ENCODE results near the gene TRMT2B. TPM values are rescaled to one million over a fixed set of nuclear protein-coding genes. Genes with fewer than 3 reads are reported as not detected.

TRMT2B gene
- total RNA-seq, 2 donors from 2014 or later: 14.1 to 19.8 TPM

GRCh38 chrX:100999451-100999850 is 52.5 kb downstream of the TRMT2B start:
- Mint-ChIP-seq H3K27me3 (ENCODE audit: insufficient read depth) (no peaks in the 10 kb centered on the region), H3K4me1 (no peaks in the 10 kb centered on the region), H3K9me3 (peaks cover 41% of the 10 kb centered on the region), H3K36me3 (ENCODE audit: low read depth) (peaks cover 4% of the 10 kb centered on the region), H3K27ac (no peak overlapping the region), H3K4me3 (no peak overlapping the region)
- Histone ChIP-seq H3K27me3 (ENCODE audit: control insufficient read depth, insufficient read depth, low read length, poor library complexity, severe bottlenecking) (no peaks in the 10 kb centered on the region), H3K36me3 (ENCODE audit: control insufficient read depth, insufficient read depth, low read length) (no peaks in the 10 kb centered on the region), H3K9me3 (ENCODE audit: control insufficient read depth, low read length) (no peaks in the 10 kb centered on the region), H3K27ac (ENCODE audit: low read depth, low read length) (no peak overlapping the region), H3K4me3 (ENCODE audit: low read length) (no peak overlapping the region), H3K9ac (ENCODE audit: extremely low read depth, low read length, poor library complexity, severe bottlenecking) (no peak overlapping the region), H3K4me1 (ENCODE audit: control insufficient read depth, insufficient read depth, low read length) (no peaks in the 10 kb centered on the region)
- DNase-seq: no peak
- WGBS, 2 experiments (ENCODE audit: insufficient coverage in 1 of 2, insufficient read length in 1 of 2): 87% methylated on average over 2 of the region's 2 CpGs; no CpG with 5 or more reads in 1 of the 2 experiments
- no peak for TF ChIP-seq CTCF (conservative IDR thresholded peaks at IDR 0.05)

GRCh38 chrX:100995469-100995868 is 56.4 kb downstream of the TRMT2B start:
- Histone ChIP-seq H3K9me3 (ENCODE audit: control insufficient read depth, low read length) (no peaks in the 10 kb centered on the region), H3K4me3 (ENCODE audit: low read length) (no peak overlapping the region), H3K9ac (ENCODE audit: extremely low read depth, low read length, poor library complexity, severe bottlenecking) (no peak overlapping the region), H3K4me1 (ENCODE audit: control insufficient read depth, insufficient read depth, low read length) (no peaks in the 10 kb centered on the region), H3K27me3 (ENCODE audit: control insufficient read depth, insufficient read depth, low read length, poor library complexity, severe bottlenecking) (no peaks in the 10 kb centered on the region), H3K27ac (ENCODE audit: low read depth, low read length) (no peak overlapping the region), H3K36me3 (ENCODE audit: control insufficient read depth, insufficient read depth, low read length) (no peaks in the 10 kb centered on the region)
- no peak overlapping the region for H3K27ac Mint-ChIP-seq
- H3K4me1 Mint-ChIP-seq: no peaks in the 10 kb centered on the region
- WGBS, 2 experiments (ENCODE audit: insufficient coverage in 1 of 2, insufficient read length in 1 of 2): 95% methylated on average over 4 to 5 of the region's 5 CpGs
- TF ChIP-seq CTCF (conservative IDR thresholded peaks at IDR 0.05): no peak
- no peak overlapping the region for H3K4me3 Mint-ChIP-seq
- H3K36me3 Mint-ChIP-seq (ENCODE audit: low read depth): no peaks in the 10 kb centered on the region
- peaks cover 33% of the 10 kb centered on the region for H3K9me3 Mint-ChIP-seq
- DNase-seq: no peak
- no peaks in the 10 kb centered on the region for H3K27me3 Mint-ChIP-seq (ENCODE audit: insufficient read depth)

GRCh38 chrX:100994352-100995281 is 57.3 kb downstream of the TRMT2B start:
- Mint-ChIP-seq H3K27ac (no peak overlapping the region), H3K4me1 (no peaks in the 10 kb centered on the region), H3K36me3 (ENCODE audit: low read depth) (no peaks in the 10 kb centered on the region), H3K4me3 (no peak overlapping the region), H3K9me3 (peaks cover 41% of the 10 kb centered on the region), H3K27me3 (ENCODE audit: insufficient read depth) (no peaks in the 10 kb centered on the region)
- no peaks in the 10 kb centered on the region for H3K36me3 ChIP-seq (ENCODE audit: control insufficient read depth, insufficient read depth, low read length)
- H3K4me3 ChIP-seq (ENCODE audit: low read length): no peak overlapping the region
- H3K4me1 ChIP-seq (ENCODE audit: control insufficient read depth, insufficient read depth, low read length): no peaks in the 10 kb centered on the region
- DNase-seq: no peak
- no peak for TF ChIP-seq CTCF (conservative IDR thresholded peaks at IDR 0.05)
- H3K27ac ChIP-seq (ENCODE audit: low read depth, low read length): no peak overlapping the region
- H3K9ac ChIP-seq (ENCODE audit: extremely low read depth, low read length, poor library complexity, severe bottlenecking): no peak overlapping the region
- WGBS, 2 experiments (ENCODE audit: insufficient coverage in 1 of 2, insufficient read length in 1 of 2): 92% methylated on average over 5 of the region's 5 CpGs; no CpG with 5 or more reads in 1 of the 2 experiments
- H3K27me3 ChIP-seq (ENCODE audit: control insufficient read depth, insufficient read depth, low read length, poor library complexity, severe bottlenecking): no peaks in the 10 kb centered on the region
- H3K9me3 ChIP-seq (ENCODE audit: control insufficient read depth, low read length): no peaks in the 10 kb centered on the region
